Calu3 (cell line): ENCODE measurements around the gene PLEKHG1. TPM values are rescaled to one million over a fixed set of nuclear protein-coding genes. Genes with fewer than 3 reads are reported as not detected.

ENCODE experiments used
- BruUV-seq: library from RNA; stranded (reverse); fragments of 400-500 nt; replicated peaks from 2 replicates; lab custom pipeline; 2021; lab: Mats Ljungman, UMichigan
- CTCF ChIA-PET: fragments of 300-600 bp; sonication (Branson Sonifier 250); formaldehyde crosslinking; loops from one replicate; lab custom pipeline; 2022; ENCODE audit warnings: antibody characterized with exemption; lab: Charles Lee
- DNase-seq: peaks from one replicate; pipeline ENCODE4 v3.0.0; 2022
- H3K27ac Mint-ChIP-seq: one replicate; pipeline ENCODE4 v1.8.0; 2022; ENCODE audit warnings: mixed read lengths; ENCODE audit not compliant: unreplicated experiment
- H3K27me3 Mint-ChIP-seq: one replicate; pipeline ENCODE4 v1.8.0; 2022; ENCODE audit warnings: mixed read lengths; ENCODE audit not compliant: unreplicated experiment
- H3K36me3 Mint-ChIP-seq: one replicate; pipeline ENCODE4 v1.8.0; 2022; ENCODE audit warnings: mild to moderate bottlenecking, moderate library complexity, mixed read lengths; ENCODE audit not compliant: insufficient read depth, unreplicated experiment
- H3K4me1 Mint-ChIP-seq: one replicate; pipeline ENCODE4 v1.8.0; 2022; ENCODE audit warnings: mild to moderate bottlenecking, low read depth, mixed read lengths; ENCODE audit not compliant: unreplicated experiment
- H3K4me3 Mint-ChIP-seq: one replicate; pipeline ENCODE4 v1.8.0; 2022; ENCODE audit warnings: mild to moderate bottlenecking, low read depth, moderate library complexity, mixed read lengths; ENCODE audit not compliant: unreplicated experiment
- H3K9me3 Mint-ChIP-seq: one replicate; pipeline ENCODE4 v1.8.0; 2022; ENCODE audit warnings: low read depth, mixed read lengths; ENCODE audit not compliant: unreplicated experiment
- intact Hi-C: fragments of 100-400 bp; cut with micrococcal nuclease; formaldehyde crosslinking; loops from one replicate; pipeline ENCODE4 v1.10.0; 2022; ENCODE audit not compliant: unreplicated experiment
- total RNA-seq: library from RNA; stranded (reverse); gene quantifications from 2 replicates; pipeline ENCODE4 v1.2.3, GENCODE V29; 2022
- TF ChIP-seq, protein P1 (sequence below): fragments of 200-600 bp; IDR thresholded peaks from one replicate; pipeline ENCODE4 v1.8.0; 2022; ENCODE audit warnings: antibody characterized with exemption; ENCODE audit not compliant: unreplicated experiment

Gene PLEKHG1
- total RNA-seq, 1 experiment from 2014 or later = 16.9 TPM

GRCh38 chr6:150640556-150641209, 41.0 kb downstream of the PLEKHG1 start:
- Mint-ChIP-seq H3K4me3 (no peak overlapping the region), H3K27ac (no peak overlapping the region), H3K36me3 (no peaks in the 10 kb centered on the region), H3K27me3 (no peaks in the 10 kb centered on the region), H3K9me3 (no peaks in the 10 kb centered on the region), H3K4me1 (peaks cover 33% of the 10 kb centered on the region)
- CTCF ChIA-PET = no interaction called here
- BruUV-seq = no TSS peak
- TF ChIP-seq, protein P1, sequence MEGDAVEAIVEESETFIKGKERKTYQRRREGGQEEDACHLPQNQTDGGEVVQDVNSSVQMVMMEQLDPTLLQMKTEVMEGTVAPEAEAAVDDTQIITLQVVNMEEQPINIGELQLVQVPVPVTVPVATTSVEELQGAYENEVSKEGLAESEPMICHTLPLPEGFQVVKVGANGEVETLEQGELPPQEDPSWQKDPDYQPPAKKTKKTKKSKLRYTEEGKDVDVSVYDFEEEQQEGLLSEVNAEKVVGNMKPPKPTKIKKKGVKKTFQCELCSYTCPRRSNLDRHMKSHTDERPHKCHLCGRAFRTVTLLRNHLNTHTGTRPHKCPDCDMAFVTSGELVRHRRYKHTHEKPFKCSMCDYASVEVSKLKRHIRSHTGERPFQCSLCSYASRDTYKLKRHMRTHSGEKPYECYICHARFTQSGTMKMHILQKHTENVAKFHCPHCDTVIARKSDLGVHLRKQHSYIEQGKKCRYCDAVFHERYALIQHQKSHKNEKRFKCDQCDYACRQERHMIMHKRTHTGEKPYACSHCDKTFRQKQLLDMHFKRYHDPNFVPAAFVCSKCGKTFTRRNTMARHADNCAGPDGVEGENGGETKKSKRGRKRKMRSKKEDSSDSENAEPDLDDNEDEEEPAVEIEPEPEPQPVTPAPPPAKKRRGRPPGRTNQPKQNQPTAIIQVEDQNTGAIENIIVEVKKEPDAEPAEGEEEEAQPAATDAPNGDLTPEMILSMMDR = no peak
- intact Hi-C loops = no loop called here
- no peak for DNase-seq

GRCh38 chr6:150641398-150642139, 41.9 kb downstream of the PLEKHG1 start:
- Mint-ChIP-seq H3K36me3 (no peaks in the 10 kb centered on the region), H3K4me3 (peak overlapping the region; percentile 24), H3K27ac (no peak overlapping the region), H3K27me3 (no peaks in the 10 kb centered on the region), H3K9me3 (no peaks in the 10 kb centered on the region), H3K4me1 (peaks cover 31% of the 10 kb centered on the region)
- TF ChIP-seq, protein P1 = no peak
- CTCF ChIA-PET = interaction anchor here (0.6 kb wide), 2 partner anchors 9 to 18 kb away, joined by 3 to 4 read pairs; no protein-coding TSS in a partner anchor
- no TSS peak for BruUV-seq
- intact Hi-C loops = no loop called here
- DNase-seq = no peak

DNA sequence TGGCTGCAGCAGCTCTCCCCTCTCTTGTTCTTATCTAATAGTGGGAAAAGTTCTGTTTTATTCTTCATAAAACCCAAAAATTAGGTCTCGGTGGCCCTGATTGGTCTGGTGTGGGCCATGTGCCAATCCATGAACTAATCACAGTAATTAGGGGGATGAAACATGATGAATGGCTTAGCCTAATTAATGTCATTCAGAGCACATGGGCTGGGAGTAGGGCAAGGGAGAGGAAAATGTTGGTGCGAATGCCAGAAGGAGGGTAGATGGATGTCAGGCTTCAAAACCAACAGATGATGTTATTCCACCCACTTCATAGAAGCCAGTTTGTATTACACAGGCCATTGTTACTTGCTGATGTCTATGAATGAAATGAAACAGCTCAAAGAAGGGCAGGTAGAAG, 46.5 kb downstream of the PLEKHG1 start:
- CTCF ChIA-PET = no interaction called here
- Mint-ChIP-seq H3K4me1 (no peaks in the 10 kb centered on the region), H3K9me3 (no peaks in the 10 kb centered on the region), H3K27me3 (no peaks in the 10 kb centered on the region), H3K27ac (no peak overlapping the region), H3K4me3 (no peak overlapping the region), H3K36me3 (no peaks in the 10 kb centered on the region)
- no TSS peak for BruUV-seq
- TF ChIP-seq, protein P1 = no peak
- intact Hi-C loops = no loop called here
- DNase-seq = no peak

- H3K4me3 Mint-ChIP-seq = no peak overlapping the region
- H3K36me3 Mint-ChIP-seq = no peaks in the 10 kb centered on the region
- intact Hi-C loops = no loop called here
- no peaks in the 10 kb centered on the region for H3K9me3 Mint-ChIP-seq
- H3K27me3 Mint-ChIP-seq = no peaks in the 10 kb centered on the region
- CTCF ChIA-PET = no interaction called here
- no peaks in the 10 kb centered on the region for H3K4me1 Mint-ChIP-seq
- TF ChIP-seq, protein P1 = no peak
- no TSS peak for BruUV-seq
- no peak overlapping the region for H3K27ac Mint-ChIP-seq
- no peak for DNase-seq
These were observed 47.4 kb downstream of the PLEKHG1 start for GRCh38 chr6:150647051-150647450.

Other genes with a start within 250 kb of the PLEKHG1 start
- gene IYD, start 230.9 kb upstream of the PLEKHG1 start, total RNA-seq = 0.92 and 2.0 TPM in 2 replicates